Breast epithelium (tissue), 3 donors: Measurements from ENCODE around the gene CMTM2.

Experiments
- CTCF ChIP-seq, 3 donors: fragments of 450-650 bp; IDR thresholded peaks; one replicate each; pipeline ENCODE4 v1.5.1; 2016 to 2017; ENCODE audit warnings: antibody characterized with exemption in 3 of 3, mild to moderate bottlenecking in 3 of 3, moderate library complexity in 3 of 3
- POLR2A ChIP-seq: fragments of 450-650 bp; IDR thresholded peaks from one replicate; pipeline ENCODE4 v1.6.1; 2016; ENCODE audit warnings: antibody characterized with exemption, mild to moderate bottlenecking, moderate library complexity

DNA sequence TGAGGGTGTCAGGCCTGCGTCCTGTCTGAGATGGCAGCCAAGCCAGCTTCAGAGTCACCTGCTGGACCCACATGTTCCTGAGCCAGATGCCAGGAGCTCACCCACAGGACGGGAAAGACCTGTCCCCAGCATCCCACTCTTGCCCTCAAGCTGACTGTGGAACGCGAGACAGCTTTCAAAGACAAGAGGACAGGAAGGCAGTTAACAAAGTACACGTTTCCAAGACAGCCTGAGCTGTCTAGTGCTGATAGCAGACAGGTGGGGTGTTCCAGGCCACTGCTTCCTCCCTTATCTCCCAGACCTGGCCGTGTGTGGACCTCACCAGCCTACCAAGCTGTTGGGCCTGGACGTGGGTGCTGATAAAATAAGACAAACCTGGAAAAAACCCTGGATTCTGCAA is 38.5 kb downstream of the CMTM2 start:
- TF ChIP-seq CTCF (IDR thresholded peaks at IDR 0.05) (no peak), POLR2A (no peak)
